DND-41 (cell line): ENCODE results near the gene FAM171A2.

Experiments used
- EZH2 ChIP-seq: IDR thresholded peaks from 3 replicates; pipeline ENCODE4 v1.6.1; 2012; ENCODE audit warnings: borderline replicate concordance, low read depth, mild to moderate bottlenecking, moderate library complexity, low read length, inconsistent platforms; ENCODE audit not compliant: severe bottlenecking
- TF ChIP-seq, protein P1 (sequence below): IDR thresholded peaks from 2 replicates; pipeline ENCODE4 v1.5.1; 2012; ENCODE audit warnings: borderline replicate concordance, low read length, moderate library complexity, mild to moderate bottlenecking; ENCODE audit not compliant: poor library complexity, severe bottlenecking; ENCODE audit errors: extremely low read depth

GRCh38 chr17:44327715-44328449 lies 35.8 kb downstream of the FAM171A2 start:
- TF ChIP-seq, protein P1, sequence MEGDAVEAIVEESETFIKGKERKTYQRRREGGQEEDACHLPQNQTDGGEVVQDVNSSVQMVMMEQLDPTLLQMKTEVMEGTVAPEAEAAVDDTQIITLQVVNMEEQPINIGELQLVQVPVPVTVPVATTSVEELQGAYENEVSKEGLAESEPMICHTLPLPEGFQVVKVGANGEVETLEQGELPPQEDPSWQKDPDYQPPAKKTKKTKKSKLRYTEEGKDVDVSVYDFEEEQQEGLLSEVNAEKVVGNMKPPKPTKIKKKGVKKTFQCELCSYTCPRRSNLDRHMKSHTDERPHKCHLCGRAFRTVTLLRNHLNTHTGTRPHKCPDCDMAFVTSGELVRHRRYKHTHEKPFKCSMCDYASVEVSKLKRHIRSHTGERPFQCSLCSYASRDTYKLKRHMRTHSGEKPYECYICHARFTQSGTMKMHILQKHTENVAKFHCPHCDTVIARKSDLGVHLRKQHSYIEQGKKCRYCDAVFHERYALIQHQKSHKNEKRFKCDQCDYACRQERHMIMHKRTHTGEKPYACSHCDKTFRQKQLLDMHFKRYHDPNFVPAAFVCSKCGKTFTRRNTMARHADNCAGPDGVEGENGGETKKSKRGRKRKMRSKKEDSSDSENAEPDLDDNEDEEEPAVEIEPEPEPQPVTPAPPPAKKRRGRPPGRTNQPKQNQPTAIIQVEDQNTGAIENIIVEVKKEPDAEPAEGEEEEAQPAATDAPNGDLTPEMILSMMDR: no peak
- no peak for TF ChIP-seq EZH2
